OCI-LY3 (cell line): Measurements from ENCODE around the gene IPPK.

Experiments used
- CTCF ChIP-seq: fragments of 200-600, 300-600 bp; sonication (generic); IDR thresholded peaks from 2 replicates; pipeline ENCODE4 v1.5.1; 2014; ENCODE audit warnings: antibody characterized with exemption, low read length, low read depth
- EZH2phosphoT487 ChIP-seq: fragments of 200-600 bp; shearing (Covaris generic); IDR thresholded peaks from 2 replicates; pipeline ENCODE4 v1.6.1; 2018; ENCODE audit warnings: antibody characterized with exemption, mixed run types, low read depth

GRCh38 chr9:92610470-92611420 is 59.2 kb downstream of the IPPK start:
- no peak for TF ChIP-seq CTCF
- TF ChIP-seq EZH2phosphoT487, result no peak
